Mammary microvascular endothelial cell (primary cell): ENCODE measurements around the gene OGFRL1. TPM values are rescaled to one million over a fixed set of nuclear protein-coding genes. Genes with fewer than 3 reads are reported as not detected.

Experiments
- total RNA-seq: library from RNA; depleted of rRNA; stranded (reverse); fragments of >200 nt; gene quantifications from 2 replicates; pipeline ENCODE4 v1.2.3, GENCODE V29; 2015

OGFRL1 gene
- total RNA-seq = 43.2 and 43.8 TPM in 2 replicates

GRCh38 chr6:71288228-71289038 lies at the start of gene OGFRL1:
Gene OGFRL1, plus strand, starts transcription at chr6:71288811. Its CDS starts 126 bp downstream, at chr6:71288937.

